Activated T-helper 1 cell treated with Interleukin-2 at 50 U/mL for 16 hours (primary cell): ENCODE data around the gene SCGB3A1.

Source experiments
- DNase-seq: peaks from one replicate; pipeline ENCODE4 v3.0.0-alpha.2; 2020; ENCODE audit warnings: low read depth

The SCGB3A1 gene

DNA sequence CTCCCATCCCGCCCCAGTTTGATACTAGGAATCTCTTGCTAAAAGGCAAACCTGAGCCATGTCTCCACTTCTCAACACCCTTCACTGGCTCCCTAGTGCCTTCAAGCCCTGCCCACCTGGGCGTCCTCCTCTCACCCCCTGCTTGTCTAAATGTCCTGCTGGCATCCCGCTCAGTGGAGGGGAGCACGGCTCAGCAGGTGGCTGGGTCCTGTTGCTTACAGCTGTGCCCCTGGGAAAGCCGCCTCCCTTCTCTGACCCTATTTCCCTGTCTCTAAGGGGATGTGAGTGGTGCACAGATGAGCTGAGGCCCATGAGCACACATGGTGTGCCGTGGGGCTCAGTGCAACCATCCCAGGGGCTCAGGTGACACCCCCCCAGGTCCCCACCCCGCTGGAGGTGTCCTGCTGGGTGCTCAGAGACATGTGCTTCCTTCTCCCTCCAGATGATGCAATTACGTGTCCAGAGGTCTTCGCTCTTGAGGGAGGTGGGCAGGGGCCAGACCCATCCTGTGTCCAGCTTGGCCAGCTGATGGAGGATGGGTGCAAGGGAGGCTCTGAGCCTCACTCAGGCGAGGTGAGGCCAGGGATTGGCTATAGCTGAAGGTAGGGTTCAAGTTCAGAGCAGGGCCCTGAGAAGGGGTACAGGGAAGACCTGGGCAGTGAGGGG, 34.0 kb upstream of the SCGB3A1 start:
- DNase-seq = no peak

DNA sequence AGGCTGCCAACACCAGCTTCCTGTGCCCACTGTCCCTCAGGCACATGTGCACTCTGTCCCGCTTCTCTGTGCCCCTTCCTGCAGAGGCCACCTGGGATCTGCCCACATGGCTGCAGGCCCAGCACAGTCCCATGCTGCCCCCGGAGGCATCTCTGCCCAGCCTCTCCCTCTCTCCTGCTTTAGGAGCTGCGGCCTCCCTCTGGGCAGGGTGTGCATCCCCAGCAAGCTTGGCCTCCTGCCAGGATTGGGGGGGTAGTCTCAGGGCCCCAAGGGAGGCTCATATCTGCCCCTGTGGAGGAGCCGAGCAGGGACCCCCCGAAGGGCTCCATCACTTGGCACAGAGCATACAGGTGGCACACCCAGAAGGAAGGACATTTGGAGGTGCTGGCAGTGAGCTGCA, 33.3 kb upstream of the SCGB3A1 start:
- no peak for DNase-seq

DNA sequence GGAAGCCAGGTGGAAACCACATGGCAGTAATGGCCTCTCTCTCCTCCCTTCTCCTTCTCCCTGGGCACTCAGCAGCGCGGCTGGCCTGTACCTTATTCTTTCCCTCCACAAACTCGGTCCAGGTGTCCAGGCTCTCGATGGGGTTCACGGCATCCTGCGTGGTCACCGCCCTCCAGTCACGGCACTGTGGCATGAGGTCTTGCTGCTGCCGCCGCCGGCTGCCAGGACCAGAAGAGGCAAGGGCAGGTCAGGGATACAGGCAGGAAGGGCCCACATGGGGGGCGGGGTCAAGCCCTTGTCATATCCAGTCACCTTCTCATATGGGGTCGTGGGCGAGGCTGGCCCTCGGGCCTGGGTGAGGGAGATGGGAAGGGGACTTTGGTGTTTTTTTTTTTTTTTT, 32.5 kb upstream of the SCGB3A1 start:
- DNase-seq = no peak

DNA sequence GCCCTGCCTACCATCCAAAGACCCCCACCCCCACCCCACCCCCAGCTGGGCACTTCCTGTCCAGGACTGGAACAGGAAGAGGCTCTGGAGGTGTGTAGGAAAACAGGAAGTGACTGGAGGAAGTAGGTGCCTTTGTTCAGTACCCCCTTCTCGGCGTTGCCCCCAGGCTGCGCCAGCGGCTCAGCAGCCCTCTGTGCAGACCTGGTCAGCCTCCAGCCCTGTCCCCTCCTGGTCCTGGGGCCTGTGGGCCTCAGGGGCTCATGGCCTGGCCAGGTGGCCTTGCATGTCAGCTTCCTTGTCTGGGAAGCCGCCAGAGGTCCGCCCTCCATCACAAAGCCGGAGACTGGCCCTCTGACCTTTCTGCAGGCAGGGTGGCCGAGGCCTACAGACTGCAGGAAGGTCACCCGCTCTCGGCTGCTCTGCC, 32.1 kb upstream of the SCGB3A1 start:
- no peak for DNase-seq

DNA sequence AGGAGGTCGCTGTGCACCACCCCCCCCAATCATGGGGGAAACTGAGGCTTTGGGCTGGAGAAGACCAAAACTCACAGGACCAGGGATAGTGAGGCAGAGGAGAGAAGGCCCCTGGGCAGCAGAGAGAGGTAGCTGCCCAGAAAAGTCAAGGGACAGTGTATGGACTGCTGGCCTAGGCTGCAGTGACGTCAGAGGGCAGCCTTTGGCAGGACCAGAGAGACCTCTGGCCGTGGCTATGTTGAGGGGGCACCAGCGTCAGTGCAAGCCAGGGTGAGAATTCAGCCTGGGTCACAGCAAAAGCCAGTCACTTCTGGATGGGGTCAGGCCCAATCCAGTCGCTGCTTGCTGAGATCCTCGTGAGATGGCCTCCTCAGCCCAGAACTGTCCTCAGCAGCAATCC, 31.6 kb upstream of the SCGB3A1 start:
- DNase-seq = no peak

DNA sequence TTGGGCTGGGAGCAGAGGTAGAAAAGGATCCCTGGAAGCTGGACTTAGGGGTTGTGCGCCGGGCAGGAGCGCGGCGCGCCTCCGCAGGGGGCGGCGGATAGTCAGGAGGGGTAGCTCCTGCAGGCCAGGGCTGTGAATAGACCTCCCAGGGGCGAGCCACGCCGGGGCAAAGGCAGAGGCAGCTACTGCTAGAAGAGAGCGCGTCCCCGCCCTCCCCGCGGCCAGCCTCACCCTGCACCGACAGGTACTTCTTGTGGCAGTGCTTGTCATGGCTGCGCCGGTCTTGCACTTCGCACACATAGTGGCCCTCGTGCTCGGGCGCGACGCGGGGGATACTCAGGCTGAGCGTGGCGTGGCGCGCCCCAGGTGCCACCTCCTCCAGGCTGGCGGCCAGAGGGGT, 30.0 kb upstream of the SCGB3A1 start:
- DNase-seq = no peak

DNA sequence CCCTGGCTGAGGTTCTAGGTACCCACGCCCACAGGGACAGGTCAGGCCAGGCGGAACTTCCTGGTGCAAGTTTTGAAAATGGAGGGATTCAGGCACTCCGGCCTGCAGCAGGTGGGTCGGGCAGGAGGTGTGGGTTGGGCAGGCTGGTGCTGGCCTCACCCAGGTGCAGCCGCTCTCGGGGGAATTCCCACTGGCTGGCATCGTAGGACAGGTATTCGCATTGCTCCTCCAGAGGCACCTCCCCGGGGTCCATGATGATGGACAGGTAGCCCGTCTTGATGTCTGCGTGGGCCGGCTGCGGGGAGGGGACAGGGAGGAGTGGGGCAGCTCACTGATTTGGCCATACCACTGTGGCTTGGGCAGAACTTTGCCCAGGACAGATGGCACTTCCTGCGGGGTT, 28.7 kb upstream of the SCGB3A1 start:
- DNase-seq = no peak

DNA sequence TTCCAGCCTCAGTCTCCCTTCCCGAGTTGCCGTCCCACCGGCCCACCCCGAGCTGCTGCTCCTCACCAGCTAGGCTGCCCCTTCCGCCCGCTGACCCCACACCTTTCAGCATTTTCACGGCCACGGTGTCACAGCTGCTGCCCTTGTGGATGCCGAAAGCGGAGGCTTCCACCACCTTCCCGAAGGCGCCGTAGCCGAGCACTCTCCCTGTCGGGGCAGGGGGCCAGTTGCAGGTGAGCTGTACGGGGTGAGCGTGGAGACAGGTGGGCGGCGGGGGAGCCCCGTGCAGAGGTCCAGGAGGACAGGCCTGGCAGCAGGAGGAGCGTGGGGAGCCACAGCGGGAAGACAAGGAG, 28.2 kb upstream of the SCGB3A1 start:
- DNase-seq = no peak

DNA sequence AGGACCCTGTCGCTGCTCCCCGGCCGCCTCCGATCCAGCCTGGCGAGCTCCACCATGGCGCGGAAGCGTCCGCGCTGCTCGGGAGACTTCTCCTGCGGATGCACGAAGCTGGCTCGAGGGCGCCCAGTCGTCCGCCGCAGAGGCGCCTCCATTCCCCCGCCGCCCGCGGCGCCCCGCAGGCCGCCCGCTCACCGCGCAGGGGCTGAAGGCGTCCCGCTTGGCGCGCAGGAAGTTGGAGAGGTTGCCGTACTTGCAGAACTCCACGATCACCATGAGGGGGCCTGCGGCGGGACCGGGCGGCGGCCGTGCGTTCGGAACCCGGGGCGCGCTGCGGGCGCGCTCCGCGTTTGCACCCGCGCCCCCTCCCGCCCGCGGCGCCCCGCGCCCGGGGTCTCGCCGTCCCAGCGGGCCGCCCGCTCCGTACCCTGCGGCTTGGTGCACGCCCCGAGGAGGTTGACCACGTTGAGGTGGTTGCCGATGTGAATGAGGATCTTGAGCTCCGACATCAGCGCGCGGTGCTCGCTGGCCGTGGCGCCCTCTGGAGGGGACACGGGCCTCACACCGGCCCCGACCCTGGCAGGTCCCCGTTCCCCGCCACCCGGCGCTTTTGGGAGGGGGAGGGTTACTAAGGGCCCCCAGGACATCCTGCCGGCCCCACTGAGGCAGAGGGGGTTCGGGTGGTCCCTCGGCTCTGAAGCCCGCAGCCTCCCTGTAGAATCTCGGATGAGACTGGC, 27.7 kb upstream of the SCGB3A1 start:
- DNase-seq = no peak

DNA sequence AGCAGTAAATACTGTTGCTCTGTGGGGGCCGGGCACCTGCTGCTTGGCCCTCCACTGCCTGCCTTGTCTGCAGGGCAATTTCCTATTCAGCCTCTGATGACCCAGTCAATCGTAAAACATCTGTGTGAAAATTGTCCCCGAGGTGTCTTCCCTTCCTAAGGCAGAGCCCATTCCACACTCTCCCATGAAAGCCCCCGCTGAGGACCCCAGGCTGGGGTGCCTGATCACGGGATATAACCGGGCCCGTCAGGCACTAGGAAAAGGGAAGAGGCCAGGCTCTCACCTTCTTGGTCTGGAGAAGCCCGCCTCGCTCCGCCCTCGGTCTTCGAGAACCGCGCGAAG, 27.2 kb upstream of the SCGB3A1 start:
- DNase-seq = no peak

DNA sequence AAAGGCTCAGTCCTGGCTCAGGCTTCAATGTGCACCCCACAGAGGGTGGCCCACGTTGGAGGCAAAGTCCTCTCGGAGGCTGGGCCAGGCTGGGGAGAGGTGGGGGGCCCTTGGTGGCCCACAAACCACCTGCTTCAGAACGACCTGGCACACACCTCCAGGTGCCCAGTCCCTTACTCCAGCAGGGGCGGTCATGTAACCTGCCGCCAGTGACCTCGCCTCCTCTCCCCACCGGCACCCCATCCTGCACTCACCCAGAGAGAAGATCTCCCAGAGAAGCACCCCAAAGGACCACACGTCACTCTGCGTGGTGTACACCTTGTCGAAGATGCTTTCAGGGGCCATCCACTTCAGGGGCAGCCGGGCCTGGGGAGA, 22.5 kb upstream of the SCGB3A1 start:
- DNase-seq = no peak

DNA sequence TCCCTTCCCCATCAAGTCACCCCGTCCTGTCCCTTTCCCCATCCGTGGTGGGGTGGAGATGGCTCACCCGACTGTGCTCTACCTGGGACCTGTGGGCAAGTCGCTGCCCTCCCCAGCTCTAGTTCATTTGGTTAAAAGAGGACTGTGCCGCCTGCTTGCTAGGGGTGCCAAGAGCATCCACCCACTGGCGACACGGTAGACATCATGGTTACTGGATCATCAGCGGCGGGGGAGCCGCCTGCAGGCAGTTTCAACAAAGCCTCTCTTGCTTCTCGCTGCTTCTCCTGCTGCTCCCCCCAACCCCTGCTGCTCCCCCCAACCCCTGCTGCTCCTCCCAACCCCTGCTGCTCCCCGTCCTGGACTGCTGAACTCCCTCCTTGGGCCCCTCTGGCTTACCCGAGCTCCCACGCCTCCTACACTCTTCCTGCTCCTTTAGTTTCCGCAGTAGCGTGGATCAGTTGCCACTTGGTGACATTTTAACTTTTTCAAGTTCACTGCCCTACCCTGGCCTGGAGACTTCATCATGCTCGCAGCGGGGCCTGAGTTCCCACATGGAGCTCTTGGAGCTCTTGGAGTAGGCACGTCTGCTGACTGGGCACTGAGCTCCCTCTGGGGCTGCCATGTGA, 22.0 kb upstream of the SCGB3A1 start:
- DNase-seq = no peak

DNA sequence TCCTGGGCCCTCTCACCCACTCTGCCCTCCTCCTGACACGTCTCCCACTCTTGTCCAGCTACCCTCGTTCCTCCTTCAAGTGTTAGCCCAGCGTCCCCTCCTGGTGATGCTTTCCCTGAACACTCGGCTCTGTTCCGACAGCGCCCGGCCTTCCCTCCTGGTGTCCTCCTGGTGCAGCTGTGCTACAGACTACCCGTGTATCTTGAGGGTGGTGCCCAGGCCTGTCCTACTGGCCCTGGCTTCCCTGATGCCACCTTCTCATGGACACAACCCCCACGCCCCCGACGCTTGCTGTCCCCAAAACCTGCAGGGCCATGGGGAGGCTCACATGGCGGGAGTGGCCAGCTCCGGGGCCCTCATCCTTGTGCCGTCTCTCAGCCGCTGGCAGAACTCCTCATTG, 21.4 kb upstream of the SCGB3A1 start:
- no peak for DNase-seq

DNA sequence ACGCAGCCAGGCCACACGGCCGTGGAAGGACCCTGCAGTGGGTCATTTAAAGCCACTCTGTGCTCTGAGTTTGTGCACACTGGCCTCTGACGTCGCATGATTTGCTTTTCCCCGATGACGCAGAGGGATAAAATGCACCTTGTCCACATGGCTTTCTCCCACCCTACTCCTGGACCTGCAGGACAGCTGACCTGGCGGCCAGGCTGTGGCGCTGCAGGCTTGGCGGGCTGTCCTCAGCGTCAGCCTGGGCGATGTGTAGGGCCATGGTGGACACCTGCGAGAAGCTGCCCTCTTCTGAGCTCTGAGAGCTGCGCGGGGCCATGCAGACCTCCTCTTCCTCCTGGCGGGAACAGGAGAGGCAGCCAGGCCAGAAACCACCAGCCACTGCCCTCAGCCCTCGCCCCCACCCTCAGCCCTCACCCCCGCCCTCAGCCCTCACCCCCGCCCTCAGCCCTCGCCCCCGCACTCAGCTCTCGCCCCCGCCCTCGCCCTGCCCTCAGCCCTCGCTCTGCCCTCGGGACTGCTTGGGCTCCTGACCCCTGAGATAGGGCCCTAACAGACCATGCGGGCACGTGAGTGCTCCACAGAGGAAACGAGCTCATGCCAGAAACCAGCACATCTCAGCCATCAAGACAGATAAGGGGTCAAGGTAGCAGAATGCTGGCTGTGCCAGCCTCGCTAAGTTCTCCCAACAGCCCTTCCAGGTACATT, 20.0 kb upstream of the SCGB3A1 start:
- no peak for DNase-seq

DNA sequence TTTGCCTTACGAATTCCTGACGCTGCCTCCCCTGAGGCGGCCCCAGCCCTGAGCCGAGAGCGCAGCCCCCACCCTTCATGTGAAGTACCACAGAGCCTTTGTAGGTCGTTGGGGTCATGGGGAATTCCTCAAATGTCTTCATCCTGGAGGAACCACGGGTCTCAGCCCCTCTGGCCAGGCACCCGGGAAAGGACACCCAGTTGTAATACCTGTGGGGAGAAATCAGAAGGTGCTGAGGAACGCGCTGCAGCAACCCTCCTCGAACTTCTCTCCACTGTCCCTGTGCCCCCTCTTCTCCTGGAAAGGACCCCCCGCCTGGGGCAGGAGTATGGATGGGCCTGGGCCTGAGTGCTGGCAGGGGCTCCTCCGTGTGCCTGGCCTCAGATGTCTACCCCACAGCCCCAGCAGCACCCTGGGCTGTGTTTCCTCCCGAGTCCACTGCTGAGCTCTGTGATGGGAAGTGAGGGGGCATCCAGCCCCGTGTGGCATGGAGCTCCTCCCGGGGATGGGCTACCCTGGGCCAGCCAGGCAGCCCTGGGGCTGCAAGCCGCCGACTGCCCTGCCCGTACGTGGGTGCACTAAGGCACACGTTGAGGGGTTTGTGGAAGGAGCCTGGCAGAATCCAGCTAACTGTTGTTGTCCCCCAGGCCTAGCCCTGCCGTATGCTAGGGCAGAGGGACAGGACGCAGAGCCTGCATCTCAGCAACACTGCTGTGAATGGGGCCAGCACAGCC, 18.7 kb upstream of the SCGB3A1 start:
- no peak for DNase-seq

DNA sequence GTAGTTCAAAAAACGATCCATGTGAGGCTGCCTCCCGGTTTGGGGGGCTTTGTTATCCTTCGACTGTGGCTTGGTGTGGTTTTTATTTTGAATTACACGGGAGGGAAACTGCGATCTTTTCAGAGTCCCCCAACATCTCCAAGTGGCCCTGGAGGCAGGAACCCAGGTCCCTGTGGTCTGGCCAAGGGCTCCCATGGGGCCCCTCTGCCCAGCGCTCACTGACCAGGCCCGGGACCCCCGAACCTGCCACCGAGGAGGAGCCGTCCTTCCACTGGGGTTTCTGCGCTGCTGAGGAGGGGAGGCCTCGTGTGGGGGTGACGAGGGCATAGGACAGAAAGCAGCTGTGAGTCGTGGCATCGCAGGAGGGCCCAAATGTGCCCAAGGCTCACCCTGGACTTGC, 18.1 kb upstream of the SCGB3A1 start:
- DNase-seq = no peak

DNA sequence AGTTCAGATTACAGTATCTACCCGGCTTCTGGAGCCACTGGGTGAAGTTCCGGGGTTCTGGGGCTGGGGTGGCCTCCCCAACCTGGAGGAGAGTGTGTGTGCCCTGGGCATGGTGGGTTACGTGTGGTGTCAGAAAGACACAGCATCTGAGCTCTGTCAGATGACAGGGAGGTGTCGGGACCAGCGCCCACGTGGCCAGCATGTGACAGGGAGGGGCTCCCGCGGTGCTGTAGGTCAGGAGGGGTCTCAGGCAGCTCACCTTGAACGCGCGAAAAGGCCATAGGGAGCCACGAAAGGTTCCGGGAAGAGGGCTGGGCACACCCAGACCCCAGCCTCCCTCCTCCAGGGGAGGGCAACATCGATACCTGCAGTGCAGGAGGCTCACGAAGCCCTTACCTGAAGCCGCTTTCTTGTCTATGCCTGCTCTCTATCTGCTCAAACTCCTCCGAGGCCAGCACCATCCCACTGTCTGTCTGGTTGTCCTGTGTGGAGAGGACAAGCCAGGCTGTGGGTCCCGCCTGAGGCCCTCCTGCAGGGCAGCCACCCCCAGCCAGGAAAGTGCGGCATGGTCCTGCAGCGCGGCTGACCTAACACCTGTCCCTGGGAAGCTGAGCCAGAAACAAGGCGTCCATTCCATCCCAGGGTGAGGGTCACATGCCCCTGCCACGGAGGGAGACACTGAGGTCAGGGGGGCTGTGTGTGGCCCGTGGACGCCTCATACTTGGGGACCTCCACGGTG, 17.4 kb upstream of the SCGB3A1 start:
- no peak for DNase-seq

DNA sequence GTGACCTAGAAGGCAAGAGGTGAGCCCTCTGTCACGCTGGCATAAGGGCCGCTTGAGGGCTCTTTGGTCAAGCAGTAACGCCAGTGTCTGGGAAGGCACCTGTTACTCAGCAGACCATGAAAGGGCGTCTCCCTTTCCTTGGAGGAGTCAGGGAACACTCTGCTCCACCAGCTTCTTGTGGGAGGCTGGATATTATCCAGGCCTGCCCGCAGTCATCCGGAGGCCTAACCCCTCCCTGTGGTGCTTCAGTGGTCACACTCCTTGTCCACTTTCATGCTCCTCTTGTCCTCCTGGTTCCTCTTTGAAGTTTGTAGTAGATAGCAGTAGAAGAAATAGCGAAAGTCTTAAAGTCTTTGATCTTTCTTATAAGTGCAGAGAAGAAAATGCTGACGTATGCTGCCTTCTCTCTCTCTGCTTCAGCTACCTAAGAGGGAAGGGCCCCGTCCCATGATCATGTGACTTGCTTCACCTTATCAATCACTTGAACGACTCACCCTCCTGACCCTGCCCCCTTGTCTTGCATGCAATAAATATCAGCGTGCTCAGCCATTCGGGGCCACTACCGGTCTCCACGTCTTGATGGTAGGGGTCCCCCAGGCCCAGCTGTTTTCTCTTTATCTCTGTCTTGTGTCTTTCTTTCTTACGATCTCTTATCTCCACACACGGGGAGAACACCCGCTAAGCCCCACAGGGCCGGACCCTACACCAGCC, 16.7 kb upstream of the SCGB3A1 start:
- DNase-seq = no peak

DNA sequence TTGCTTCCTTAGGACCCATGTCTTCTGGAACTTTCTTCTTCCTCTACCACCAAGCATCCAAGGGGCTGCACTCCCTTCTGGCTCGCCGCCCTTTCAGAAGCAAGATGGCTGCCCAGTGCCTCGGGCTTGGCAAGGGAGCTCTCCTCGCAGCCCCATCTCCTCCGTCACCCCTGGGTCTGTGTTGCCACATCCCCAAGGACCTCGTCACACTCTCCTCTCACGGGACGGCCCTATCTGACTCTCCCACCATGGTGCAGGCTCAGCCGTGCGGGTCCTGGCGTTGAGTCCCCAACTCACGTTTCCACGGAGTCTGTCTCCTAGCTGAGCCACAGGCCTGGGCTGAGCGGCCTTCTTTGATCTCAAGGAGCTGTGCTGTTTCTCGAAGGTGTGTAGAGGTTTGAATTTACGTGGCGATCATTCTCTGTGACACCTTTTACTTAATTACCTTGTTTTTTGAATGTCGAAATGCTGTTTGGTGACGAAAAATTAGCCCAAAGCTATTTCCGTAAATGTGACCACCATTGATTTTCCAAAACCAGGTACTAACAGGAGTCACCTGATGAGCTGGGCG, 15.0 kb upstream of the SCGB3A1 start:
- no peak for DNase-seq

DNA sequence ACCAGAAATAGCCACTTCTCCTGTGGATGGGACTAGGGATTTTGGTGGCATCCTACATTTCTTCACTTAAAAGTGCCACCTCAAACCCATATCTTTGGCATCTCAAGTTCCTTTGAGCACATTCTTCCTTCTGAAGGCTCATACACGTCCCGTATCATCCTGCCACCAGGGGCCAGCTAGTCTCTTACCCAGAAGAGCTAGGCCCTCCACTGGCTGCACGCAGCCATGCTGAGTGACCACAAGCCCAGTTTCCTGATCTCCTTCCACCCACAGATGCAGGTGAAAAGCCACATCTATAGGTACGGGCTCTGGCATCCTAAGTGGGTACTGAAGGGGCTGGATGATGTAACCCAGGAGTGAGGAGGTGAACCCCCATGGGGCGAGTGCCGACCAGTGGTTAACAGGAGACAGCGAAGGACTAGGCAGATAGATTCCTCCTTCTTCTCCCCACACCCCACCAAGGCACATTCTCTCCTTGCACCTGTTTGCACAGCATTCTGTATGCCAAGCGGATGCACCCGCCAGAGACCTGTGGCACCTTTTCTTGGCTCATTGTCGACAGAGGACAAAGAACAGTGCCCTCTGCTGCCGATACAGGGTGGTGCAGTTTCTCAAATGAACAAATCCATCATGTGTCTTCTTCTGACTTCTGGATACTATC, 14.4 kb upstream of the SCGB3A1 start:
- peak; percentile 17 for DNase-seq
